Thyroid gland (tissue), 4 donors: Measurements from ENCODE around the gene LMO1.

Experiments used
- CTCF ChIP-seq, 6 experiments: fragments of 200-600 bp in 3 of 6; fragments of 450-650 bp in 3 of 6; sonication (generic) in 3 of 6; IDR thresholded peaks; one replicate each; pipeline ENCODE4 v1.5.1; 2016 to 2019; ENCODE audit warnings: antibody characterized with exemption in 6 of 6, mild to moderate bottlenecking in 2 of 6, inconsistent platforms in 1 of 6, moderate library complexity in 1 of 6
- POLR2A ChIP-seq, 2 donors: fragments of 450-650 bp; IDR thresholded peaks; one replicate each; pipeline ENCODE4 v1.6.1; 2017; ENCODE audit warnings: antibody characterized with exemption in 2 of 2, mild to moderate bottlenecking in 2 of 2, moderate library complexity in 1 of 2

DNA sequence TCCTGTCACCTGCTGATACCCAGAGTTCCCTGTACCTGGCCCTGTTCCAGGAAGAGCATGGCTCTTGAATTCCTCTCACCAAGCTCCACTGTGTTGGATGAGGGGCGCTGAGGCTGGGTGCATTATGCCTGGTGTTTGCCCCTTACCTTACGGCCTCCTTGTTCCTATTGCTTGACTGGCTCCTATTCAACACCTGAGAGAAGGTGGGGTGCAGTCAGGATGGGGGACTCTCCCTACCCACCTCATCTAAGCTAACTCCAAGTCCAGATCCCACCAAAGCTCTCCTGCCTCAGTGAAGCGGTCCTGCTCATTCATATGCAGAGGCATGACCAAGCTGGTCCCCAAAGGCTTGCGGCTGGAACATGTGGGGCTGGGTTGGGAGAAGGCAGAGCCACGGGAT lies 59.1 kb downstream of the LMO1 start:
- TF ChIP-seq CTCF (IDR thresholded peaks at IDR 0.05) = no peak
- TF ChIP-seq POLR2A (IDR thresholded peaks at IDR 0.05) = no peak
